ENCODE measurements around the gene LRRC1. TPM values are rescaled to one million over a fixed set of nuclear protein-coding genes. Genes with fewer than 3 reads are reported as not detected.

Gene LRRC1
- total RNA-seq, 1 experiment from 2014 or later, result 10.3 TPM

DNA sequence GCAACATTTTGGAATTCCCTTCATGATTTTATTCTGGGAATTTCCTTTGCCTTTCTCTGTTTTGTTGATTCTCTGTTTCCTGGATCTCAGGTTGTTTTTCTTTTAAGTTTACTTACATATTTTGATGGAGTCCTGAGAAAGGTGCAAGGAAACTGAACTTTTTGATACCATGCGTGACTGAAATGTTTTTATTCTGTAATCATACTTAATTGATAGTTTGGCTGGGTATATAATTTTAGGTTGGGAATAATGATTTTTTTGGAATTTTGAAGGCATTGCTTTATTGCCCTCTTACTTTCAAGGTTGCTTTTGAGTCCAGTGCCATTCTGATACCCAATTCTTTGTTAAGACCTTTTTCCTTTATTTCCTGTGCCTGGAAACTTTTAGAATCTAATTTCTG is 45.2 kb downstream of the LRRC1 start:
- Histone ChIP-seq H3K4me2 (ENCODE audit: insufficient read depth, insufficient read length, low read length) (no peak overlapping the region), H4K91ac (ENCODE audit: insufficient read length, low read depth, low read length) (no peak overlapping the region), H3K79me2 (ENCODE audit: insufficient read depth, low read length) (no peaks in the 10 kb centered on the region), H2BK5ac (ENCODE audit: insufficient read length, low read length) (no peak overlapping the region), H3K56ac (ENCODE audit: insufficient read length, low read depth, low read length) (no peak overlapping the region), H3K79me1 (ENCODE audit: insufficient read depth, low read depth, low read length, poor library complexity, severe bottlenecking) (no peaks in the 10 kb centered on the region), H2BK15ac (ENCODE audit: low read depth, low read length) (no peak overlapping the region), H3K18ac (ENCODE audit: insufficient read length, low read depth, low read length) (no peak overlapping the region), H3K27me3 (ENCODE audit: insufficient read depth, low read length) (no peaks in the 10 kb centered on the region), H2AK5ac (ENCODE audit: insufficient read length, low read length) (no peak overlapping the region), H3K4me1 (ENCODE audit: insufficient read depth, low read length) (no peaks in the 10 kb centered on the region; the same call in 1 of the 2 replicates), H2BK20ac (ENCODE audit: low read depth, low read length, poor library complexity, severe bottlenecking) (no peak overlapping the region), H3K4ac (ENCODE audit: low read depth, low read length) (no peak overlapping the region), H3K9ac (ENCODE audit: extremely low read depth, insufficient read length, low read length) (no peak overlapping the region), H3K23me2 (ENCODE audit: insufficient read length, low read depth, low read length, poor library complexity, severe bottlenecking) (no peaks in the 10 kb centered on the region), H2BK12ac (ENCODE audit: insufficient read length, low read depth, low read length) (no peak overlapping the region), H3K9me3 (ENCODE audit: control insufficient read depth, low read depth, low read length) (no peaks in the 10 kb centered on the region), H4K5ac (ENCODE audit: insufficient read length, low read depth, low read length) (no peak overlapping the region), H3K23ac (ENCODE audit: insufficient read length, low read depth, low read length) (no peak overlapping the region), H4K20me1 (ENCODE audit: control insufficient read depth, insufficient read depth, insufficient read length) (no peaks in the 10 kb centered on the region), H3K27ac (ENCODE audit: insufficient read length, low read depth, low read length) (no peak overlapping the region), H2AFZ (ENCODE audit: low read length) (no peak overlapping the region), H3T11ph (ENCODE audit: low read length) (no peak overlapping the region), H3K14ac (ENCODE audit: insufficient read depth, low read length) (no peak overlapping the region), H2BK120ac (ENCODE audit: low read depth, low read length, poor library complexity, severe bottlenecking) (no peak overlapping the region), H4K8ac (replicated peaks; ENCODE audit: insufficient read length, low read depth, low read length) (no peak overlapping the region)
- TF ChIP-seq, protein P1, sequence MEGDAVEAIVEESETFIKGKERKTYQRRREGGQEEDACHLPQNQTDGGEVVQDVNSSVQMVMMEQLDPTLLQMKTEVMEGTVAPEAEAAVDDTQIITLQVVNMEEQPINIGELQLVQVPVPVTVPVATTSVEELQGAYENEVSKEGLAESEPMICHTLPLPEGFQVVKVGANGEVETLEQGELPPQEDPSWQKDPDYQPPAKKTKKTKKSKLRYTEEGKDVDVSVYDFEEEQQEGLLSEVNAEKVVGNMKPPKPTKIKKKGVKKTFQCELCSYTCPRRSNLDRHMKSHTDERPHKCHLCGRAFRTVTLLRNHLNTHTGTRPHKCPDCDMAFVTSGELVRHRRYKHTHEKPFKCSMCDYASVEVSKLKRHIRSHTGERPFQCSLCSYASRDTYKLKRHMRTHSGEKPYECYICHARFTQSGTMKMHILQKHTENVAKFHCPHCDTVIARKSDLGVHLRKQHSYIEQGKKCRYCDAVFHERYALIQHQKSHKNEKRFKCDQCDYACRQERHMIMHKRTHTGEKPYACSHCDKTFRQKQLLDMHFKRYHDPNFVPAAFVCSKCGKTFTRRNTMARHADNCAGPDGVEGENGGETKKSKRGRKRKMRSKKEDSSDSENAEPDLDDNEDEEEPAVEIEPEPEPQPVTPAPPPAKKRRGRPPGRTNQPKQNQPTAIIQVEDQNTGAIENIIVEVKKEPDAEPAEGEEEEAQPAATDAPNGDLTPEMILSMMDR (conservative IDR thresholded peaks at IDR 0.05), result no peak
- Mint-ChIP-seq H3K4me3 (no peak overlapping the region), H3K27me3 (ENCODE audit: low read depth) (no peaks in the 10 kb centered on the region; the same call in 1 of the 2 replicates), H3K4me1 (peaks cover 11 to 19% of the 10 kb centered on the region in 2 experiments), H3K36me3 (ENCODE audit: insufficient read depth in 1 of 3, low read depth in 3 of 3) (peaks cover 4 to 6% (median 4%) of the 10 kb centered on the region in 3 experiments; a peak in 5 of 7 replicates), H3K27ac (peak overlapping the region in 1 of 3 experiments; percentile 20; a peak in 1 of 7 replicates), H3K9me3 (peaks cover 3 to 6% of the 10 kb centered on the region in 2 experiments; a peak in 4 of 5 replicates)
- no CpG with 5 or more reads among the region's 1 CpG for WGBS (ENCODE audit: extremely low coverage, insufficient read length, low lambda C conversion rate)
- DNase-seq, result no peak

Measured in H9 (cell line).